NOMO-1 treated with DMSO at 0.1 percent for 48 hours (cell line): Measurements from ENCODE around the gene COASY.

ENCODE experiments used
- DNase-seq: peaks from one replicate; lab custom pipeline; 2025; ENCODE audit not compliant: unreplicated experiment; lab: John Stamatoyannopoulos, UW

The COASY gene

GRCh38 chr17:42561897-42562387 is at the start of gene COASY:
Gene COASY (plus strand): TSS chr17:42562148. CDS start chr17:42562623, 475 bp downstream.
- DNase-seq = peak; percentile 92

- no peak for DNase-seq
These were observed 49.7 kb upstream of the COASY start for GRCh38 chr17:42512246-42512645.

GRCh38 chr17:42512733-42513251 is 49.2 kb upstream of the COASY start:
- DNase-seq = no peak

GRCh38 chr17:42513686-42514085 is 48.3 kb upstream of the COASY start:
- DNase-seq = no peak

GRCh38 chr17:42514279-42514678 is 47.7 kb upstream of the COASY start:
- no peak for DNase-seq

- DNase-seq = no peak
These were observed 47.1 kb upstream of the COASY start for GRCh38 chr17:42514867-42515266.

- DNase-seq = peak; percentile 70
These were observed 44.4 kb upstream of the COASY start for GRCh38 chr17:42517516-42517915.

GRCh38 chr17:42518046-42518754 is 43.7 kb upstream of the COASY start:
- DNase-seq = peak; percentile 45

GRCh38 chr17:42518755-42519545 is 43.0 kb upstream of the COASY start:
- DNase-seq = no peak

GRCh38 chr17:42519546-42520491 is 42.1 kb upstream of the COASY start:
- no peak for DNase-seq

GRCh38 chr17:42520540-42520951 is 41.4 kb upstream of the COASY start:
- no peak for DNase-seq

- no peak for DNase-seq
These were observed 40.9 kb upstream of the COASY start for GRCh38 chr17:42521036-42521435.

- no peak for DNase-seq
These were observed 40.2 kb upstream of the COASY start for GRCh38 chr17:42521666-42522262.

GRCh38 chr17:42522263-42522790 is 39.6 kb upstream of the COASY start:
- DNase-seq = no peak

- DNase-seq = no peak
These were observed 39.1 kb upstream of the COASY start for GRCh38 chr17:42522798-42523278.

- DNase-seq = no peak
These were observed 36.7 kb upstream of the COASY start for GRCh38 chr17:42525221-42525620.

- DNase-seq = no peak
These were observed 35.9 kb upstream of the COASY start for GRCh38 chr17:42526031-42526444.

GRCh38 chr17:42527932-42528331 is 34.0 kb upstream of the COASY start:
- no peak for DNase-seq

- DNase-seq = no peak
These were observed 32.9 kb upstream of the COASY start for GRCh38 chr17:42529061-42529460.

- DNase-seq = no peak
These were observed 30.9 kb upstream of the COASY start for GRCh38 chr17:42530952-42531454.
